NCI-H146 treated with DMSO at 0.1 percent for 48 hours (cell line): ENCODE results near the gene ACER2.
"Not testable (repeated sequence)": the region's sequence is repeated elsewhere in the genome, so short reads cannot be mapped to it uniquely, and the experiment has no call there.

Experiments
- DNase-seq: peaks from one replicate; lab custom pipeline; 2025; ENCODE audit not compliant: unreplicated experiment; lab: John Stamatoyannopoulos, UW

ACER2 gene

GRCh38 chr9:19408693-19409400 lies at the start of gene ACER2:
Gene ACER2, plus strand, starts transcription at chr9:19409009. Its CDS starts 76 bp downstream, at chr9:19409085.
- DNase-seq = peak; percentile 79

- no peak for DNase-seq
Measured at GRCh38 chr9:19369107-19369506, 39.7 kb upstream of the ACER2 start.

GRCh38 chr9:19371942-19372341 lies 36.9 kb upstream of the ACER2 start:
- no peak for DNase-seq

- no peak for DNase-seq
Measured at GRCh38 chr9:19372567-19372966, 36.2 kb upstream of the ACER2 start.

GRCh38 chr9:19373527-19373926 lies 35.3 kb upstream of the ACER2 start:
- DNase-seq = no peak

GRCh38 chr9:19375538-19375937 lies 33.3 kb upstream of the ACER2 start:
- no peak for DNase-seq

- no peak for DNase-seq
Measured at GRCh38 chr9:19376931-19377330, 31.9 kb upstream of the ACER2 start.

- no peak for DNase-seq
Measured at GRCh38 chr9:19378164-19378563, 30.6 kb upstream of the ACER2 start.

- no peak for DNase-seq
Measured at GRCh38 chr9:19378647-19379046, 30.2 kb upstream of the ACER2 start.

GRCh38 chr9:19379283-19379682 lies 29.5 kb upstream of the ACER2 start:
- DNase-seq = no peak

GRCh38 chr9:19379697-19380046 lies 29.1 kb upstream of the ACER2 start:
- DNase-seq = no peak

GRCh38 chr9:19380826-19381075 lies 28.1 kb upstream of the ACER2 start:
- no peak for DNase-seq

- DNase-seq = no peak
Measured at GRCh38 chr9:19381656-19382055, 27.2 kb upstream of the ACER2 start.

GRCh38 chr9:19385212-19385611 lies 23.6 kb upstream of the ACER2 start:
- not testable (repeated sequence) for DNase-seq

- no peak for DNase-seq
Measured at GRCh38 chr9:19385786-19386501, 22.9 kb upstream of the ACER2 start.

GRCh38 chr9:19386502-19387044 lies 22.2 kb upstream of the ACER2 start:
- no peak for DNase-seq

- DNase-seq = no peak
Measured at GRCh38 chr9:19387317-19387716, 21.5 kb upstream of the ACER2 start.

GRCh38 chr9:19389539-19389938 lies 19.3 kb upstream of the ACER2 start:
- not testable (repeated sequence) for DNase-seq

GRCh38 chr9:19397845-19398244 lies 11.0 kb upstream of the ACER2 start:
- no peak for DNase-seq

- DNase-seq = not testable (repeated sequence)
Measured at GRCh38 chr9:19403231-19403630, 5.6 kb upstream of the ACER2 start.

GRCh38 chr9:19404283-19405075 lies 4.3 kb upstream of the ACER2 start:
- DNase-seq = no peak

GRCh38 chr9:19405771-19406170 lies 3.0 kb upstream of the ACER2 start:
- DNase-seq = no peak
